ENCODE results near the gene ADAMTS17.
"Not testable (repeated sequence)": the region's sequence is repeated elsewhere in the genome, so short reads cannot be mapped to it uniquely, and the experiment has no call there.

Gene ADAMTS17

DNA sequence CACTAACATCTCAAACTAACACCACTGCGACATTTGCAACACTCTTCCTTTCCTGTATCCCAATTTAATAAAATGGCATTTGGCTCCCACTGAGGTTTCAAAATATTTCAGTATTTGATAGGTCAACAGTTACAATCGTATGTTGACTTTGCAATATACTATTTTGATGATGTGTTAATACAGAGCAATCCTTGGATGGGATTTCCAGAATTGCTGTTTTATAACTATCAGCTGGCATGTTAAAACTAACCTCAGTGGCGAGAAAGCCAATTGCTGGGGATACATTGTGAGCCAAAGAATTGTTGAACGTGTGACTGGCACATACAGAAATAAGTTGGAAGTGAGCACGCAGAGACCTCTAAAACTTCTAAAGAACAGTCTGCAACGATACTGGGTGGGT is 382.4 kb downstream of the ADAMTS17 start:
- no peak for DNase-seq

DNA sequence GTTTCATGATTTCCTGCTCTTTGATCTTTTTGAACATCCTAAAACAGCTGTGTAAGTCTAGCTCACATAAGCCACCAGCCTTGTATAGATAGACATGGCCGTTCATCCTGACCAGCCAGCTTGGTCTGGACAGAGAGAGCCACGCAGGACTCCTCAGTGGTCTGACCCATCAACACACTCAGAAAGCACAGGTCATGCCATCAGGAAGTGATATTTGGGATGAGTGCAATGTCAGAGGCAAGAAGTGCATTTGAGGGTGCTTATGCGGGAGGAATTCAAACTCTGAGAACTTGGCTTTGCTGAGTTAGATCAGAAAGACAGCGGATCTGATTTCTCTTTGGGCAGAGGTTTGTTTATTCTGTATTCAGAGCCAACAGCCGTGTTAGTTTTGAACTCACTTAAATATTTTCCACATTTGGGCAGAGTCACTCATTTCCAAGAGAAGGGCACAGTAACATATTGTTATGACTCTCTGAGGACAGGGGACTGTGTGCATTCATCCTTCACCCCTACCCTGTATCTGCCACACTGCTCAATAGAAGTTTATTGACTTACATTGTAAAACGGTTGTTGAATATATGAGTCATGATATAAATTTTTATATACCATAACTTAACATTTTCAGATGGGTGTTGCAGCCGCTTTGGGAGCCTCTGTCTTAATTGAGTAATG is 383.2 kb downstream of the ADAMTS17 start:
- DNase-seq, result no peak

DNA sequence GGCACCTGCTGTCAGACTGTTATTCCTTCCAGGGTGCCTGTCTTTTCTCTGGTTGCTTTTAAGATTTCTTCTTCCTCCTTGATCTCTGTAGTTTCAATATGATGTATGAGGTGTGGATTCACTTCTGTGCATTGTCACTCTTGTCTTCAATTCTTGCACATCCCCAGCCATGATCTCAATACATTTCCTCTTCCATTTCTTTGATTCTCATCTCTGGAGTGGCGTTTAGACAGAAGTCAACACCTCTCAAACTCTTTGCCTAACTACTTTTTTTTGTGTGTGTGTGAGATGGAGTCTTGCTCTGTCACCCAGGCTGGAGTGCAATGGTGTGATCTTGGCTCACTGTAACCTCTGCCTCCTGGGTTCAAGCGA is 384.1 kb downstream of the ADAMTS17 start:
- no peak for DNase-seq

GRCh38 chr15:99956820-99957641 is 384.7 kb downstream of the ADAMTS17 start:
- DNase-seq, result no peak

DNA sequence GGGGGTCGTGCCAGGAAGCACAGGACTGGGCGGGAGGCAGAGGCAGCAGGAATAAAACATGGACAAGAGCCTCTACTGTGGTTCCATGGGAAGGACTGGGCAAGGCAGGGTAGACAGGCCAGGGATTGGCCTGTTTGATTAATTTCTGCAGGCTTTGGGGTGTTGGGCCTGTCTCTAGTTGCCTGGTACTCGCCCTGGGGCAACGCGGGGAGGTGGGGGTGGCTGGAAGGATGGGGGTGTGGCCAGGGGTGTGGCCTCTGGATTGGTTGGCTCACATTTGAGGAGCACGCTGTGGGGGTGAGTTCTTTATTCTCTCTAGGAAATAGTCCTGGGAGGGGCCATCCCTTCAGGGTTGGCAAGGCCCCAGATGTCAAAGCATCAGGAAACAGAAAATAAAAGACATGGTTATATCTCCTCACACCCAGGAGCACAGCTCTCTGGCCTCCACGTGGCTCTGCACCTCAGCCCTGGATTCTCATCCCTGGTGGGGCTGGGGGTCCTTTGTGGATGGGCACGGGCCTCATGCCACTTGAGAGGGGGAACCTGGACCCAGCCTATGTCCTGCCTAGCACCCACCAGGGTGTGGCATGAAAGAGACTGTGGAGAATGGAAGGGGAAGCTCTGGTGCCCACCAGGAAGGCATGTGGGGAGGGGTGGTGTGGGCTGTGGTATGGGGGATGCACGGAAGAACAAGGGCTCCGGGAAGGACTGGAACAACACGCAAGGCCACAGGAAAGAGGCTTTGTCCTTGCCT is 385.6 kb downstream of the ADAMTS17 start:
- DNase-seq, result no peak

GRCh38 chr15:99955532-99955931 is 386.2 kb downstream of the ADAMTS17 start:
- no peak for DNase-seq

- DNase-seq, result no peak
Measured at GRCh38 chr15:99955181-99955525, 386.6 kb downstream of the ADAMTS17 start.

GRCh38 chr15:99954361-99955180 is 387.2 kb downstream of the ADAMTS17 start:
- DNase-seq, result no peak

DNA sequence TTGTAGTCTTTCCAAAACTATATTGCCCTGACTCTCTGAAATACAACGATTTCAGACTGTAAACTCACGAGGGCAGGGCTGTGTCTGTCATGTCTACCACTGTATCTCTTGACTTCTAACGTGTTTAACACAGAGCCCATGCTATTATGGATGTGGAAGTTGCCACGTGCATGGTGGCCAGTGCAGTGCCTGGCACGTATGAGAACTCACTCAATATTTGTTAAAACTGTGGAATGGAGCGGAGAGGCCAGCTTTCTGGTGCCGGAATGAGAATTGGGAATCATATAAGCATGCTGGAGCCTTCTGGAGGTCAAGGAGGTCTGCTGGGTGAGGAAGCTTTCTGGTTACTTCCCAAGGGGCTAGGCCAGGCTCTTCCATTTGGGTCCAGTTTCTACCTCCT is 387.9 kb downstream of the ADAMTS17 start:
- no peak for DNase-seq

DNA sequence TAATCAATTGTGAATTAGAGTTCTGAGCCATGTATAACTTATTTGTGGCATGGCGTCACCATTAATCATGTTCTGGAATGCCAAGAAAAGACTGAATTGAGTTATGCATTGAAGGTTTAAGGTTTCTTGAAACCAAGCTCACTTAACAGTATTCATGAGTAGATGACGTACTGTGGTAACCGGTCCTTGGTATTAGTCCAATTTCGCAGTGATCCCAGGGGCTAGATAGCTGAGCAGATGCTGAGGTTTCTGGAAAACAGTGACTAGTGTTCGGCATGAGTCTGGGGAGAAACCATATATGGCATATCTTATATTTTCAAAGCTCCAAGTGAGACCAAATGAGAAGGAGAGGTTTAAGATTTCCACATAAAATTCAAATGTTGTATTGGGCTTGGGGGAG is 390.3 kb downstream of the ADAMTS17 start:
- no peak for DNase-seq

- no peak for DNase-seq
Measured at GRCh38 chr15:99944131-99944530, 397.6 kb downstream of the ADAMTS17 start.

- no peak for DNase-seq
Measured at GRCh38 chr15:99943466-99943865, 398.3 kb downstream of the ADAMTS17 start.

DNA sequence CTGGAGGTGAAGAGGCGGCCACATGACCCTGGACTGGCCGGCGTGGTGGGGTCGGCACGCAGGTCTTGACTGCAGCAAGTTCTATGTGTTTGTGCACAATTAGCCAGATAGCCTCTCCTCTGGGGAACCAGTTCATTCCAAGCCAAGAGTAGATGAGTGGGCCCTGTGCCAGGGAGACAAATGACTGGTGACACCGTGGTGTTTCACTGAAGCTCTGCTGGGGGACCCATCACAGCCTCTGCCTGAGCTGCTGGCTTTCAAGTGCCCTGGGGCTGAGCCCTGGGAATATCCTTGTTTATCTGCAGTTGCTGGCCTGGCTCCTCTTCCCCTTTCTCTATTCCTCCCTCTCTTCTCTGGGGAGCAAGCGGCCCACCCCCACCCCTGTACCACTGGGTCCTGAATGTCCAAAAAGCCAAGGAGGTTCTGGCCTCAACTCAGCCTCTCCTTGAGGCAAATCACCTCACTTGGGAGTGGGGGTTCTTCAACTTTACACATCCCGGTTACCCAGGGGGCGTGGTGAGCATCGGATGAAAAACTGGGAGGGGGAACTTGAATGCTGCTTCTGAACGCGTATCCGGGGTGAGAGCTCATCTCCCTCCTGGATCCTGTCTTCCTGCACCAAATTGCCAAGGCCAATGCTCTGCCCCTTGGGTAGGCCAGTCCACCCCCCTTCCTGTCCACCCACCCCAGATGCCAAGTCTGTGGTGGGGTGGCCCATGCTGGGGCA is 408.9 kb downstream of the ADAMTS17 start:
- DNase-seq, result no peak

DNA sequence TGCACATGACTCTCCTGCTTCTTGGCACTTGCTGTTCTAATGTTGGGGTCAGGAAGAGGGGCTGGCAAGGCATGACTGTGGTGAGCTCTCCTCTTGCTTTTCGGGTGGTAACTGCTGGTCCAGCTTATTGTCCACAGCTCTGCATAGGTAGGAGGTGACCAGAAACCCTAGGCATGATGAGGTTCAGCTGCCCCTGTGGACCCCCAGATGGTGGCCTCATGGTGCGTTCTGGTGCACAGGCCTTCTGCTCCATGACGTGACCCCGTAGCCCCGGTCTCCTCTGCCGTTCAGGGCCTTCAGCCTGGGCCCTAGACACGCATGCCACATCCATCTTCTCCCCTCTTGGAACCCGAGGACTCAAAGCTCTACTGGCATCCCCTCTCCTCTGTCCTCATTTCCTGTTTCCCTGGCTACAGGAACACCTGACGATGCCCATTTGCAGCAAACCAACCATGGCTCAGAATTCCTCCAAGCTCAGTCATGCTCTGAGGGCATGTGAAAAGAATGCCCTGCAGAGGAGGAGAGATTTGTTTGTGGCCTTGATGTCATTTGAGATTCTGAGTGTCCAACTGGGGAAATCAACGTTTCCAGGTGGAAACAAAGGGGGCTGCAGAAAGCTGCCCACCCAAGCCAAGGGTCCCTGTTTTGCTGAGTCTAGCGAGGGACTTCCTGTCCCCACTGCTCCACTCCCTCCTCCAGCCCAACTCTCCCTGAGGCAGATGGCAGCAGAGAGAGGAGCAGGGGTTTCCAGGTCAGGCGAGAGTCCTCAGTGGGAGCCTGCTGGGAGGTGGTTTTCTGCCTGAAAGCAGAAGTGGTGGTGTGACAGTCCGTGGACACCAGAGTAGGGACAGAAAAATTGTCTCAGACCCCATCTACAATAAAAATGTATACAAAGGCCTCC is 409.8 kb downstream of the ADAMTS17 start:
- no peak for DNase-seq

DNA sequence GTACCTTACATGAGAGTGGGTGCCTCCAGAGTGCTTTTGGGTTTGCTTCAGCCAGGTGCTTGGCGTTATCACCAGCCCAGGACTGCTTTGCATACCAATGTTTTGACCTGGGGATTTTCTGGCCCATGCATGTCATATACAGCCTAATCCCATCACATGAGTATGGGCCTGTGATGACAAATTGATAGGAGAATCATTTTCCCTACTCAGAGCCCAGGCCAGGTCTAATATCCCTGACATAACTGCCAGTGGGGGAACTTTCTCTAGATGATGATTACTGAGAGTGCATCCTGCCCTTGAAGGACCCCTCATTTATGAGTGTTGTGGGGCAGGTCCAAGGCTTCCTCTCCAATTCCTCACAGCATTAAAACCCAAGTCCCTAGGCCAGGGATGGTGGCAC is 411.1 kb downstream of the ADAMTS17 start:
- no peak for DNase-seq

DNA sequence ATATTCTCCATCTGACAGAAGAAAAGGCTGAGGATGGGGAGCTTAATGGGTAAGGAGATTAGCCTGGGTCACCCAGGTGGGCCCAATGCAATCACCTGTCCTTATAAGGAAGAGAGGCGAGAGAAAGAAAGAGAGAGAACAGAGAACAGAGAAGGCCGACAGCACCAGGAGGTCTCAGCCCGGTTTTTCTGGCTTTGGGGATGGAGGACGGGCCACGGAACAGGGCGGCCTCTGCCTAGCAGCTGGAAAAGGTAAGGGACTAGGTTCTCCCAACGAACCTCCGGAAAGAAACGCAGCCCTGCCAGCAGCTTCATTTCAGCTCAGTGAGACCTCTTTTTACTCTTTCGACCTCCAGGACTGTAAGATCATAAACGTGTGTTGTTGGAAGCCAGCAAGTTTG is 412.5 kb downstream of the ADAMTS17 start:
- DNase-seq, result no peak

- DNase-seq, result peak; percentile 58
Measured at GRCh38 chr15:99928429-99928981, 413.3 kb downstream of the ADAMTS17 start.

- DNase-seq, result not testable (repeated sequence)
Measured at GRCh38 chr15:99926532-99926931, 415.2 kb downstream of the ADAMTS17 start.

- DNase-seq, result peak; percentile 51
Measured at GRCh38 chr15:99925661-99926461, 415.9 kb downstream of the ADAMTS17 start.

- DNase-seq, result no peak
Measured at GRCh38 chr15:99923711-99924110, 418.1 kb downstream of the ADAMTS17 start.

Measured in COR-L47 (cell line).